IMR-90 (cell line): ENCODE results near the gene DNMT1. TPM values are rescaled to one million over a fixed set of nuclear protein-coding genes. Genes with fewer than 3 reads are reported as not detected.
"Not testable (repeated sequence)": the region's sequence is repeated elsewhere in the genome, so short reads cannot be mapped to it uniquely, and the experiment has no call there.

Source experiments
- ATAC-seq: fragments of 200-7000 bp; cut with Tn5 transposase; 2 replicates; pipeline ENCODE4 v1.9.1; 2020; ENCODE audit warnings: low read depth, mild to moderate bottlenecking, moderate library complexity
- BruUV-seq: library from RNA; stranded (reverse); fragments of 400-500 nt; replicated peaks from 2 replicates; lab custom pipeline; 2021; lab: Mats Ljungman, UMichigan
- CTCF ChIA-PET: fragments of 300-600 bp; formaldehyde crosslinking; extraction: SDS; loops from one replicate; lab custom pipeline; 2021; ENCODE audit warnings: antibody characterized with exemption; lab: Yijun Ruan, JAX
- POLR2A ChIA-PET: fragments of 300-600 bp; sonication (Branson Sonifier 250); formaldehyde crosslinking; loops from one replicate; lab custom pipeline; 2022; ENCODE audit warnings: antibody characterized with exemption; ENCODE audit not compliant: unreplicated experiment; lab: Charles Lee
- DNase-seq: peaks from one replicate; pipeline ENCODE4 v3.0.0; 2013
- H2AFZ ChIP-seq: replicated peaks from 2 replicates; pipeline ENCODE3; 2013; ENCODE audit warnings: low read length, mild to moderate bottlenecking; ENCODE audit not compliant: poor library complexity
- H2AK5ac ChIP-seq: 2 replicates; pipeline ENCODE4 v1.6.1; 2013; ENCODE audit warnings: low read depth, low read length, inconsistent platforms
- H2AK9ac ChIP-seq: replicated peaks from 2 replicates; pipeline ENCODE3; 2013; ENCODE audit warnings: mild to moderate bottlenecking, low read depth, low read length, moderate library complexity; ENCODE audit not compliant: poor library complexity
- H2BK120ac ChIP-seq: 2 replicates; pipeline ENCODE4 v1.6.1; 2013; ENCODE audit warnings: low read depth, low read length, inconsistent platforms
- H2BK15ac ChIP-seq: 3 replicates; pipeline ENCODE4 v1.6.1; 2013; ENCODE audit warnings: low read depth, low read length, inconsistent platforms
- H2BK20ac ChIP-seq: 2 replicates; pipeline ENCODE4 v1.6.1; 2013; ENCODE audit warnings: low read depth, mild to moderate bottlenecking, inconsistent platforms, low read length, moderate library complexity
- H2BK5ac ChIP-seq: 2 replicates; pipeline ENCODE4 v1.6.1; 2013; ENCODE audit warnings: mild to moderate bottlenecking, low read depth, low read length, inconsistent platforms; ENCODE audit not compliant: poor library complexity, severe bottlenecking
- H3K14ac ChIP-seq: replicated peaks from 2 replicates; pipeline ENCODE4 v1.6.1; 2013; ENCODE audit warnings: low read depth, low read length, inconsistent platforms
- H3K18ac ChIP-seq: 2 replicates; pipeline ENCODE4 v1.6.1; 2013; ENCODE audit warnings: low read depth, low read length, control low read depth
- H3K23ac ChIP-seq: 2 replicates; pipeline ENCODE4 v1.6.1; 2013; ENCODE audit warnings: low read depth, low read length, inconsistent platforms
- H3K27ac ChIP-seq: 2 replicates; pipeline ENCODE4 v1.5.1; 2013; ENCODE audit warnings: mild to moderate bottlenecking, control low read depth, low read length; ENCODE audit not compliant: insufficient read depth
- H3K27me3 ChIP-seq: 2 replicates; pipeline ENCODE4 v1.6.1; 2013; ENCODE audit warnings: low read length; ENCODE audit not compliant: control insufficient read depth, insufficient read depth
- H3K36me3 ChIP-seq: 2 replicates; pipeline ENCODE4 v1.6.1; 2013; ENCODE audit warnings: low read length, mixed read lengths; ENCODE audit not compliant: control insufficient read depth, insufficient read depth
- H3K4ac ChIP-seq: 2 replicates; pipeline ENCODE4 v1.6.1; 2013; ENCODE audit warnings: low read depth, low read length, inconsistent platforms
- H3K4me1 ChIP-seq: 2 replicates; pipeline ENCODE4 v1.6.1; 2013; ENCODE audit warnings: low read length, mixed read lengths; ENCODE audit not compliant: control insufficient read depth, insufficient read depth
- H3K4me2 ChIP-seq: 2 replicates; pipeline ENCODE4 v1.6.1; 2013; ENCODE audit warnings: low read depth, mild to moderate bottlenecking, control low read depth, low read length, moderate library complexity
- H3K4me3 ChIP-seq: 2 replicates; pipeline ENCODE4 v1.5.1; 2013; ENCODE audit warnings: low read depth, mild to moderate bottlenecking, control low read depth, low read length, moderate library complexity; ENCODE audit not compliant: insufficient read depth
- H3K56ac ChIP-seq: 2 replicates; pipeline ENCODE4 v1.6.1; 2013; ENCODE audit warnings: low read length, inconsistent platforms; ENCODE audit not compliant: insufficient read depth; ENCODE audit errors: extremely low read depth
- H3K79me1 ChIP-seq, 2 experiments: 2 replicates each; pipeline ENCODE4 v1.6.1; 2013; ENCODE audit warnings: low read length in 2 of 2, inconsistent platforms in 1 of 2, low read depth in 1 of 2
- H3K9ac ChIP-seq: 2 replicates; pipeline ENCODE4 v1.6.1; 2013; ENCODE audit warnings: low read depth, low read length, control low read depth
- H3K9me1 ChIP-seq: 2 replicates; pipeline ENCODE4 v1.6.1; 2013; ENCODE audit warnings: low read length, inconsistent platforms; ENCODE audit not compliant: insufficient read depth
- H3K9me3 ChIP-seq: 2 replicates; pipeline ENCODE4 v1.6.1; 2013; ENCODE audit warnings: low read length; ENCODE audit not compliant: control insufficient read depth, insufficient read depth
- H4K20me1 ChIP-seq: 2 replicates; pipeline ENCODE4 v1.6.1; 2013; ENCODE audit warnings: low read length, inconsistent platforms; ENCODE audit not compliant: insufficient read depth
- H4K5ac ChIP-seq: 2 replicates; pipeline ENCODE4 v1.6.1; 2013; ENCODE audit warnings: mild to moderate bottlenecking, low read depth, low read length, control low read depth
- H4K8ac ChIP-seq, 2 experiments: 2 replicates each; pipeline ENCODE4 v1.6.1; 2013; ENCODE audit warnings: low read depth in 2 of 2, low read length in 2 of 2, control low read depth in 1 of 2, inconsistent platforms in 1 of 2
- H4K91ac ChIP-seq: 2 replicates; pipeline ENCODE4 v1.6.1; 2013; ENCODE audit warnings: low read depth, low read length, inconsistent platforms; ENCODE audit not compliant: insufficient read depth
- WGBS, 2 experiments: methylation state at CpG; one replicate each; pipeline versions ENCODE4 v1.1.5 to v1.1.7; 2013; ENCODE audit warnings: missing lambda C conversion rate in 2 of 2; ENCODE audit not compliant: insufficient read length in 1 of 2; ENCODE audit errors: extremely low coverage in 2 of 2; 5-methylcytosine and 5-hydroxymethylcytosine counted together
- dilution Hi-C: fragments of 300-500 bp; cut with HindIII; formaldehyde crosslinking; loops from one replicate; pipeline ENCODE4 v1.14.3; 2018; ENCODE audit warnings: low sequenced_read_pairs; ENCODE audit not compliant: unreplicated experiment
- in situ Hi-C: fragments of 300-500 bp; cut with MboI; formaldehyde crosslinking; loops from 3 replicates; pipeline ENCODE4 v1.14.3; 2019; ENCODE audit warnings: low sequenced_read_pairs, inconsistent platforms, mixed read lengths
- intact Hi-C: fragments of 100-400 bp; cut with micrococcal nuclease; formaldehyde crosslinking; loops from 2 replicates; pipeline ENCODE4 v1.10.0; 2022
- polyA plus RNA-seq, 3 experiments: library from polyadenylated mRNA; depleted of rRNA; stranded (reverse); fragments of >200 nt; gene quantifications; 2 replicates each; pipeline ENCODE4 v1.2.3, GENCODE V29; 2012; ENCODE audit warnings: low replicate concordance in 1 of 3
- total RNA-seq: library from RNA; depleted of rRNA; stranded (reverse); fragments of >200 nt; gene quantifications from 2 replicates; pipeline ENCODE4 v1.2.3, GENCODE V29; 2012

The DNMT1 gene
- total and polyA plus RNA-seq, 2 of the 4 experiments (the other 2 are of a cell fraction): 26.2 to 83.6 TPM

DNA sequence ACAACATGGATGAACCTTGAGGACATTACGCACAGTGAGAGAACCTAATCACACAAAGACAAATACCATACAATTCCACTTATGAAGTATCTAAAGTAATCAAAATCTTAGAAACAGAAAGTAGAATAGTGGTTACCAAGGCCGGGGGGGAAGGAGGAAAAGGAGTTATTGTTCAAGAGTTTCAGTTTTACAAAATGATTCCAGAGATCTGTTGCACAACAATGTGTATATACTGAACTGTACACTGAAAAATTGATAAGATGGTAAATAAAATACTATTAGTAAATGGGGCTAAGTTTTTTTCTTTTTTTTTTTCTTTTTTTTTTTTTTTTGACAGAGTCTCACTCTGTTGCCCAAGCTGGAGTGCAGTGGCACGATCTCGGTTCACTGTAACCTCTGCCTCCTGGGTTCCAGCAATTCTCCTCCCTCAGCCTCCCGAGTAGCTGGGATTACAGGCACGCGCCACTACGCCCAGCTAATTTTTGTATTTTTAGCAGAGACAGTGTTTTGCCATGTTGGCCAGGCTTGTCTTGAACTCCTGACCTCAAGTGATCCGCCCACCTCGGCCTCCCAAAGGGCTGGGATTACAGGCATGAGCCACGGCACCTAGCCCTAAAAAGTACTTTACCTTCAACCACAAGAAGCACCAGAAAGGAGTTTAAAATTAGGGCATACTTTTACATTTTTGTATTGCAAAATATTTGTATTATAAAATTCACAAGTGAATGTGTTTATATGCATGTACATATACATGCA lies 4.3 kb upstream of the DNMT1 start:
- H2AK5ac ChIP-seq, H3K14ac ChIP-seq, H3K23ac ChIP-seq, H2BK20ac ChIP-seq, BruUV-seq, intact Hi-C loops, dilution Hi-C loops, CTCF ChIA-PET, H3K9me3 ChIP-seq, H3K9ac ChIP-seq, H2BK120ac ChIP-seq, H4K8ac ChIP-seq, H2AK9ac ChIP-seq, H3K4ac ChIP-seq, POLR2A ChIA-PET, H4K91ac ChIP-seq, H3K27me3 ChIP-seq, H3K27ac ChIP-seq, H3K18ac ChIP-seq, H4K5ac ChIP-seq, H3K4me3 ChIP-seq, in situ Hi-C loops, H2BK5ac ChIP-seq, H4K20me1 ChIP-seq, H3K36me3 ChIP-seq, ATAC-seq, H2AFZ ChIP-seq, DNase-seq, H3K4me1 ChIP-seq, H2BK15ac ChIP-seq, H3K56ac ChIP-seq, H3K9me1 ChIP-seq, H3K4me2 ChIP-seq: not testable (repeated sequence)
- 81% methylated on average over 4 of the region's 11 CpGs; no CpG with 5 or more reads in 1 of the 2 experiments for WGBS, 2 experiments
- H3K79me1 ChIP-seq: peaks cover 0 to 14% of the 10 kb centered on the region in 2 experiments; a peak in 2 of 4 replicates
